ENCODE data around the gene C6orf163.

- TF ChIP-seq CTCF (conservative IDR thresholded peaks at IDR 0.05; ENCODE audit: low read depth, low read length) = no peak
- no peak for TF ChIP-seq EZH2 (IDR thresholded peaks at IDR 0.05; ENCODE audit: borderline replicate concordance, low read depth, low read length, poor library complexity, severe bottlenecking)
Observed at GRCh38 chr6:87408721-87409155, 64.1 kb downstream of the C6orf163 start.
